H54 (cell line): Measurements from ENCODE around the gene BRINP3.

Experiments
- DNase-seq: peaks from one replicate; pipeline ENCODE4 v3.0.0; 2011; ENCODE audit warnings: low spot score, mixed read lengths; ENCODE audit not compliant: insufficient read length
- FAIRE-seq: peaks from 3 replicates; lab custom pipeline; 2011; peaks lifted over from hg19 to GRCh38; lab: Jason Lieb, UNC
- POLR2A ChIP-seq: IDR thresholded peaks from 2 replicates; pipeline ENCODE4 v1.6.1; 2011; ENCODE audit warnings: low read depth, mild to moderate bottlenecking, low read length

The BRINP3 gene

GRCh38 chr1:190250368-190250767 is 227.3 kb downstream of the BRINP3 start:
- DNase-seq: no peak
- TF ChIP-seq POLR2A: no peak
- FAIRE-seq: no peak

GRCh38 chr1:190244406-190244805 is 233.3 kb downstream of the BRINP3 start:
- DNase-seq (no peak), FAIRE-seq (no peak)
- TF ChIP-seq POLR2A: no peak

- DNase-seq (no peak), FAIRE-seq (no peak)
- TF ChIP-seq POLR2A: no peak
These were observed 234.6 kb downstream of the BRINP3 start for GRCh38 chr1:190243056-190243455.

GRCh38 chr1:190226006-190226405 is 251.7 kb downstream of the BRINP3 start:
- no peak for TF ChIP-seq POLR2A
- DNase-seq (no peak), FAIRE-seq (no peak)

GRCh38 chr1:190212450-190212849 is 265.2 kb downstream of the BRINP3 start:
- no peak for FAIRE-seq
- no peak for DNase-seq
- TF ChIP-seq POLR2A: no peak

GRCh38 chr1:190207733-190208132 is 269.9 kb downstream of the BRINP3 start:
- no peak for TF ChIP-seq POLR2A
- FAIRE-seq (no peak), DNase-seq (no peak)

- peak; percentile 38 for FAIRE-seq
- no peak for TF ChIP-seq POLR2A
- DNase-seq: no peak
These were observed 272.0 kb downstream of the BRINP3 start for GRCh38 chr1:190205713-190206112.

- DNase-seq (no peak), FAIRE-seq (no peak)
- no peak for TF ChIP-seq POLR2A
These were observed 281.6 kb downstream of the BRINP3 start for GRCh38 chr1:190196020-190196419.

GRCh38 chr1:190193508-190194115 is 284.1 kb downstream of the BRINP3 start:
- DNase-seq (no peak), FAIRE-seq (no peak)
- no peak for TF ChIP-seq POLR2A

GRCh38 chr1:190192627-190193026 is 285.0 kb downstream of the BRINP3 start:
- no peak for TF ChIP-seq POLR2A
- no peak for FAIRE-seq
- DNase-seq: no peak

GRCh38 chr1:190183588-190183987 is 294.1 kb downstream of the BRINP3 start:
- DNase-seq (no peak), FAIRE-seq (no peak)
- TF ChIP-seq POLR2A: no peak

- no peak for TF ChIP-seq POLR2A
- DNase-seq (no peak), FAIRE-seq (peak; percentile 87)
These were observed 297.8 kb downstream of the BRINP3 start for GRCh38 chr1:190179817-190180216.

GRCh38 chr1:190178827-190179226 is 298.8 kb downstream of the BRINP3 start:
- TF ChIP-seq POLR2A: no peak
- DNase-seq (no peak), FAIRE-seq (no peak)

GRCh38 chr1:190177555-190177954 is 300.1 kb downstream of the BRINP3 start:
- FAIRE-seq (no peak), DNase-seq (no peak)
- TF ChIP-seq POLR2A: no peak

- DNase-seq: no peak
- no peak for TF ChIP-seq POLR2A
- peak; percentile 52 for FAIRE-seq
These were observed 300.9 kb downstream of the BRINP3 start for GRCh38 chr1:190176776-190177175.
